ENCODE results near the gene ING2.

GRCh38 chr4:183541752-183542040 is 36.8 kb downstream of the ING2 start:
- TF ChIP-seq CTCF (IDR thresholded peaks at IDR 0.05) (no peak), POLR2AphosphoS5 (IDR thresholded peaks at IDR 0.05) (no peak)

Measured in transverse colon (tissue), 4 donors.